ENCODE measurements around the gene AUH. TPM values are rescaled to one million over a fixed set of nuclear protein-coding genes. Genes with fewer than 3 reads are reported as not detected.

AUH gene
- total and polyA plus RNA-seq, 10 of the 15 experiments (the other 5 are each of a cell fraction or from before 2014, with no cell fraction given), result 1.7 to 7.3 (median 4.6) TPM

- TF ChIP-seq NKRF (conservative IDR thresholded peaks at IDR 0.05), result no peak
- no peak for TF ChIP-seq IRF4 (IDR thresholded peaks at IDR 0.05; ENCODE audit: low read depth, low read length)
These were observed 122.2 kb downstream of the AUH start (continued) for GRCh38 chr9:91239367-91240111.

DNA sequence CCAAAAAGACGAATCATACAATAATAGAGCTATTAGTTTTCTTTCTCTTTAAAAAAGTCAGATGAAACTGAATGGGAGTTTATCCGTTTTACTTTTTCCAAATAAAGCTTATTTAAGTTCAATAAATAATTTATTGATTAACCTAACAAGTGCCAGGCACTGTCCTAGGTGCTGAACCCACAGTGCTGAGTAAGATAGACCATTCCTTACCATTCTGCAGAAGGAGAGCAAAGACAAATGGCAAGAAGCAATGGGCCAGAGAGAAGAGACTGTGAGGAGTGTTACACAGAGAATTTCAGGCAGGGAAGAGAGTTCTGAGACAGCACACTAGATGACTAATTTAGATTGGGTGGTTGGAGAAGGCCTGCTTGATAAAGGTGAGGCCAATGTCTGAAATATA is 127.2 kb downstream of the AUH start:
- RAD21 ChIA-PET (ENCODE audit: unreplicated experiment), result no interaction called here
- DNase-seq (ENCODE audit: low read depth, low spot score) (no peak), ATAC-seq (no peak), FAIRE-seq (no peak)
- Histone ChIP-seq H2AFZ (ENCODE audit: control insufficient read depth, low read depth, low read length) (no peak overlapping the region), H3K9me3 (replicated peaks; ENCODE audit: control insufficient read depth, insufficient read depth, low read length) (no peaks in the 10 kb centered on the region), H4K20me1 (ENCODE audit: control insufficient read depth, insufficient read depth) (no peaks in the 10 kb centered on the region), H3K36me3 (ENCODE audit: control insufficient read depth in 2 of 2, insufficient read depth in 2 of 2, low read length in 1 of 2) (no peaks in the 10 kb centered on the region), H3K9ac (ENCODE audit: control insufficient read depth, insufficient read depth, low read length) (no peak overlapping the region), H3K4me3 (no peak overlapping the region), H3K27me3 (replicated peaks in 1 of 2; ENCODE audit: control insufficient read depth in 2 of 2, insufficient read depth in 2 of 2, low read length in 1 of 2) (no peaks in the 10 kb centered on the region), H3K4me2 (ENCODE audit: control insufficient read depth, insufficient read depth) (no peak overlapping the region), H3K27ac (ENCODE audit: control insufficient read depth, insufficient read depth) (no peak overlapping the region), H3K79me2 (ENCODE audit: control insufficient read depth, insufficient read depth, low read length) (no peaks in the 10 kb centered on the region), H3K4me1 (ENCODE audit: control insufficient read depth, insufficient read depth, low read length) (no peaks in the 10 kb centered on the region)
- 44% methylated on average over 2 of the region's 2 CpGs for WGBS (ENCODE audit: insufficient coverage, insufficient replicate concordance, low lambda C conversion rate, missing lambda C conversion rate)
- POLR2A ChIA-PET, result no interaction called here
- in situ Hi-C loops (cut with MboI), result no loop called here
- no TSS peak for BruUV-seq (replicated peaks)
- SMC1A ChIA-PET (ENCODE audit: uncharacterized antibody, unreplicated experiment), result interaction anchor here (1.2 kb wide), 1 partner anchor 17 kb away, joined by 4 read pairs; no protein-coding TSS in a partner anchor
- TF ChIP-seq, protein P1, sequence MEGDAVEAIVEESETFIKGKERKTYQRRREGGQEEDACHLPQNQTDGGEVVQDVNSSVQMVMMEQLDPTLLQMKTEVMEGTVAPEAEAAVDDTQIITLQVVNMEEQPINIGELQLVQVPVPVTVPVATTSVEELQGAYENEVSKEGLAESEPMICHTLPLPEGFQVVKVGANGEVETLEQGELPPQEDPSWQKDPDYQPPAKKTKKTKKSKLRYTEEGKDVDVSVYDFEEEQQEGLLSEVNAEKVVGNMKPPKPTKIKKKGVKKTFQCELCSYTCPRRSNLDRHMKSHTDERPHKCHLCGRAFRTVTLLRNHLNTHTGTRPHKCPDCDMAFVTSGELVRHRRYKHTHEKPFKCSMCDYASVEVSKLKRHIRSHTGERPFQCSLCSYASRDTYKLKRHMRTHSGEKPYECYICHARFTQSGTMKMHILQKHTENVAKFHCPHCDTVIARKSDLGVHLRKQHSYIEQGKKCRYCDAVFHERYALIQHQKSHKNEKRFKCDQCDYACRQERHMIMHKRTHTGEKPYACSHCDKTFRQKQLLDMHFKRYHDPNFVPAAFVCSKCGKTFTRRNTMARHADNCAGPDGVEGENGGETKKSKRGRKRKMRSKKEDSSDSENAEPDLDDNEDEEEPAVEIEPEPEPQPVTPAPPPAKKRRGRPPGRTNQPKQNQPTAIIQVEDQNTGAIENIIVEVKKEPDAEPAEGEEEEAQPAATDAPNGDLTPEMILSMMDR (IDR thresholded peaks at IDR 0.05 in 2 of 3, conservative IDR thresholded peaks at IDR 0.05 in 1 of 3; ENCODE audit: control insufficient read depth in 2 of 3, extremely low read depth in 1 of 3, insufficient read depth in 1 of 3, low read depth in 3 of 3, low read length in 3 of 3), result no peak
- TF ChIP-seq, protein P2, sequence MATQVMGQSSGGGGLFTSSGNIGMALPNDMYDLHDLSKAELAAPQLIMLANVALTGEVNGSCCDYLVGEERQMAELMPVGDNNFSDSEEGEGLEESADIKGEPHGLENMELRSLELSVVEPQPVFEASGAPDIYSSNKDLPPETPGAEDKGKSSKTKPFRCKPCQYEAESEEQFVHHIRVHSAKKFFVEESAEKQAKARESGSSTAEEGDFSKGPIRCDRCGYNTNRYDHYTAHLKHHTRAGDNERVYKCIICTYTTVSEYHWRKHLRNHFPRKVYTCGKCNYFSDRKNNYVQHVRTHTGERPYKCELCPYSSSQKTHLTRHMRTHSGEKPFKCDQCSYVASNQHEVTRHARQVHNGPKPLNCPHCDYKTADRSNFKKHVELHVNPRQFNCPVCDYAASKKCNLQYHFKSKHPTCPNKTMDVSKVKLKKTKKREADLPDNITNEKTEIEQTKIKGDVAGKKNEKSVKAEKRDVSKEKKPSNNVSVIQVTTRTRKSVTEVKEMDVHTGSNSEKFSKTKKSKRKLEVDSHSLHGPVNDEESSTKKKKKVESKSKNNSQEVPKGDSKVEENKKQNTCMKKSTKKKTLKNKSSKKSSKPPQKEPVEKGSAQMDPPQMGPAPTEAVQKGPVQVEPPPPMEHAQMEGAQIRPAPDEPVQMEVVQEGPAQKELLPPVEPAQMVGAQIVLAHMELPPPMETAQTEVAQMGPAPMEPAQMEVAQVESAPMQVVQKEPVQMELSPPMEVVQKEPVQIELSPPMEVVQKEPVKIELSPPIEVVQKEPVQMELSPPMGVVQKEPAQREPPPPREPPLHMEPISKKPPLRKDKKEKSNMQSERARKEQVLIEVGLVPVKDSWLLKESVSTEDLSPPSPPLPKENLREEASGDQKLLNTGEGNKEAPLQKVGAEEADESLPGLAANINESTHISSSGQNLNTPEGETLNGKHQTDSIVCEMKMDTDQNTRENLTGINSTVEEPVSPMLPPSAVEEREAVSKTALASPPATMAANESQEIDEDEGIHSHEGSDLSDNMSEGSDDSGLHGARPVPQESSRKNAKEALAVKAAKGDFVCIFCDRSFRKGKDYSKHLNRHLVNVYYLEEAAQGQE (IDR thresholded peaks at IDR 0.05; ENCODE audit: low read depth, low read length), result peak; percentile 77
- intact Hi-C loops (cut with micrococcal nuclease; ENCODE audit: unreplicated experiment), result no loop called here
- CTCF ChIA-PET, result interaction anchor here (0.6 to 1.6 kb wide), 3 partner anchors 14 to 147 kb away, joined by 3 to 4 read pairs (median 3); no protein-coding TSS in a partner anchor
